GM12875 (cell line): ENCODE results near the gene CRB2.

Experiments used
- H3K4me3 ChIP-seq: one replicate; pipeline ENCODE4 v1.5.1; 2011; ENCODE audit warnings: low read depth, low read length, control low read depth
- CTCF ChIP-seq: IDR thresholded peaks from 2 replicates; pipeline ENCODE4 v1.5.1; 2011; ENCODE audit warnings: low read depth, mild to moderate bottlenecking, control low read depth, inconsistent platforms, low read length, moderate library complexity, borderline replicate concordance; ENCODE audit not compliant: insufficient read depth

Gene CRB2

GRCh38 chr9:123321616-123322272 is 34.3 kb upstream of the CRB2 start:
- H3K4me3 ChIP-seq: no peak overlapping the region
- no peak for TF ChIP-seq CTCF

- TF ChIP-seq CTCF: no peak
Observed at GRCh38 chr9:123322273-123323195, 33.5 kb upstream of the CRB2 start.

GRCh38 chr9:123323196-123324013 is 32.6 kb upstream of the CRB2 start:
- H3K4me3 ChIP-seq: no peak overlapping the region
- no peak for TF ChIP-seq CTCF

More at GRCh38 chr9:123322273-123323195, 33.5 kb upstream of the CRB2 start:
- H3K4me3 ChIP-seq: peak overlapping the region; percentile 13

- TF ChIP-seq CTCF: no peak
- no peak overlapping the region for H3K4me3 ChIP-seq
Observed at GRCh38 chr9:123324767-123325183, 31.2 kb upstream of the CRB2 start.

- H3K4me3 ChIP-seq: no peak overlapping the region
- TF ChIP-seq CTCF: no peak
Observed at GRCh38 chr9:123326187-123326586, 29.8 kb upstream of the CRB2 start.

GRCh38 chr9:123326662-123327093 is 29.3 kb upstream of the CRB2 start:
- H3K4me3 ChIP-seq: no peak overlapping the region
- TF ChIP-seq CTCF: no peak
